Measurements from ENCODE around the gene DOHH.
"Not testable (repeated sequence)": the region's sequence is repeated elsewhere in the genome, so short reads cannot be mapped to it uniquely, and the experiment has no call there.

DNA sequence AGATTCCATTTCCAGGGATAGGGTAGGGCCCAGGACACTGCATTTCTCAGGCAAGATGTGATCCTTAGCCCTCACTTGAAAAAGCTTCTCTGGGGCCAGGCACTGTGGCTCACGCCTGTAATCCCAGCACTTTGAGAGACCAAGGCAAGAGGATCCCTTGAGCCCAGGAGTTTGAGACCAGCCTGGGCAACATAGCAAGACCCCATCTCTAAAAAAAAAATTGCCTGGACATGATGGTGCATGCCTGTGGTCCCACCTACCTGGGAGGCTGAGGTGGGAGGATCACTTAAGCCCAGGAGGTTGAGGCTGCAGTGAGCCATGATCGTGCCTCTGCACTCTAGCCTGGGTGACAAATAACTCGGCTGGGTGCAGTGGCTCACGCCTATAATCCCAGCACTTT is 53.8 kb downstream of the DOHH start:
- TF ChIP-seq POLR2A, POLR2AphosphoS5, EP300 (IDR thresholded peaks at IDR 0.05): not testable (repeated sequence)
- TF ChIP-seq, protein P1, sequence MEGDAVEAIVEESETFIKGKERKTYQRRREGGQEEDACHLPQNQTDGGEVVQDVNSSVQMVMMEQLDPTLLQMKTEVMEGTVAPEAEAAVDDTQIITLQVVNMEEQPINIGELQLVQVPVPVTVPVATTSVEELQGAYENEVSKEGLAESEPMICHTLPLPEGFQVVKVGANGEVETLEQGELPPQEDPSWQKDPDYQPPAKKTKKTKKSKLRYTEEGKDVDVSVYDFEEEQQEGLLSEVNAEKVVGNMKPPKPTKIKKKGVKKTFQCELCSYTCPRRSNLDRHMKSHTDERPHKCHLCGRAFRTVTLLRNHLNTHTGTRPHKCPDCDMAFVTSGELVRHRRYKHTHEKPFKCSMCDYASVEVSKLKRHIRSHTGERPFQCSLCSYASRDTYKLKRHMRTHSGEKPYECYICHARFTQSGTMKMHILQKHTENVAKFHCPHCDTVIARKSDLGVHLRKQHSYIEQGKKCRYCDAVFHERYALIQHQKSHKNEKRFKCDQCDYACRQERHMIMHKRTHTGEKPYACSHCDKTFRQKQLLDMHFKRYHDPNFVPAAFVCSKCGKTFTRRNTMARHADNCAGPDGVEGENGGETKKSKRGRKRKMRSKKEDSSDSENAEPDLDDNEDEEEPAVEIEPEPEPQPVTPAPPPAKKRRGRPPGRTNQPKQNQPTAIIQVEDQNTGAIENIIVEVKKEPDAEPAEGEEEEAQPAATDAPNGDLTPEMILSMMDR (IDR thresholded peaks at IDR 0.05), result not testable (repeated sequence)

Data from stomach (tissue), 4 donors.